ENCODE measurements around the gene DYNLT4.
"Not testable (repeated sequence)": the region's sequence is repeated elsewhere in the genome, so short reads cannot be mapped to it uniquely, and the experiment has no call there.

Gene DYNLT4

DNA sequence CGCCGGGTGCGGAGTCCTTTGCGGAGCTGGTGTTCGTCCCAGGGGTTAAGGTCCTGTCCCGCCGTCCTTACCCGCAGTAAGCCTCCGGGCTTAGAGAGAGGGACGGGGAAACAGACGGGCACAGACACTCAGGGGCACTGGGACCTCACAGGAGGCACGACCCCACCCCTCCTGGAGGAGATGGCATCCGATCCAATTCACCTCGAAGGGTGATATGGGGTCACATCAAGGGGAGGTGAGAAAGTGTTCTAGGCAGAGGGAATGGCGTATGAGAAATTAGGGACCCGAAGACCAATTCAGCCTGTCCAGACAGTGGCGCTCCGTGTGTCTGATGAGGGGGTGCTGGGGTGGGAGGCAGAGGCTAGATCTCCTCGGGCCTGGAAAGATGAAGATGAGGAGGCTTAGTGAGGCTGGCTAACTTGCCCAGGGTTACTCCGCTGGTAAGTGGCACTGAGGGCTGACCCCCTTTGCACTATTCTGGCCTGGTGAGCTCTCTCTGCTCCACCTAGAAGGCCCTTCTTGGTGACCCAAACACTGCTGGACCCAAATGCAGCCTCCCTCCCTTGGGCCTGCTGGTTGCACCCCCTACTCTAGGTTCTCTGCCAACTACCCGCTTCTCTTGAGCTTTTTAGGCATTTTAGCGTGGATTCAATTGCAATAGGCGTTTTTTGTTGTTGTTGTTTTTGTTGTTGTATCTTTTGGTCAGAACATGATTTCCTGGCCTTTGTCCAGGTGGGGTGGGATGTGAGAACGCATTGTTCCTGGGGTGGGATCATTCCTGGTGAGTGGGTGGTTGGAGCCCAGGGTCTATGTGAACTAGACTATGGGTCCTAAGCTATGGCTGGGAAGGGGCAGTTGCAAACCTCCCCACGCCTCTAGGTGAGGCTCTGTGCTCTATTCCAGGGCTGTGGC, 13.4 kb upstream of the DYNLT4 start:
- H3K27me3 ChIP-seq (ENCODE audit: control insufficient read depth in 5 of 5, insufficient read depth in 4 of 5, low read length in 5 of 5), result no peaks in the 10 kb centered on the region
- H3K9ac ChIP-seq (ENCODE audit: low read length in 5 of 5), result peak overlapping the region; percentile 69 to 97 (median 79)
- no peaks in the 10 kb centered on the region for H3K9me3 ChIP-seq (ENCODE audit: control insufficient read depth in 5 of 5, low read length in 5 of 5)
- H3K4me3 ChIP-seq (ENCODE audit: low read depth in 1 of 5, low read length in 5 of 5), result peak overlapping the region; percentile 75 to 94 (median 81)
- peaks cover 3 to 23% (median 19%) of the 10 kb centered on the region in 5 donors for H3K4me1 ChIP-seq (ENCODE audit: control insufficient read depth in 5 of 5, insufficient read depth in 5 of 5, low read length in 5 of 5)
- peak overlapping the region; percentile 73 for H3K27ac ChIP-seq (ENCODE audit: low read depth, low read length)
- peaks cover 0 to 4% (median 0%) of the 10 kb centered on the region in 5 donors for H3K36me3 ChIP-seq (ENCODE audit: control insufficient read depth in 5 of 5, insufficient read depth in 5 of 5, low read length in 5 of 5)

DNA sequence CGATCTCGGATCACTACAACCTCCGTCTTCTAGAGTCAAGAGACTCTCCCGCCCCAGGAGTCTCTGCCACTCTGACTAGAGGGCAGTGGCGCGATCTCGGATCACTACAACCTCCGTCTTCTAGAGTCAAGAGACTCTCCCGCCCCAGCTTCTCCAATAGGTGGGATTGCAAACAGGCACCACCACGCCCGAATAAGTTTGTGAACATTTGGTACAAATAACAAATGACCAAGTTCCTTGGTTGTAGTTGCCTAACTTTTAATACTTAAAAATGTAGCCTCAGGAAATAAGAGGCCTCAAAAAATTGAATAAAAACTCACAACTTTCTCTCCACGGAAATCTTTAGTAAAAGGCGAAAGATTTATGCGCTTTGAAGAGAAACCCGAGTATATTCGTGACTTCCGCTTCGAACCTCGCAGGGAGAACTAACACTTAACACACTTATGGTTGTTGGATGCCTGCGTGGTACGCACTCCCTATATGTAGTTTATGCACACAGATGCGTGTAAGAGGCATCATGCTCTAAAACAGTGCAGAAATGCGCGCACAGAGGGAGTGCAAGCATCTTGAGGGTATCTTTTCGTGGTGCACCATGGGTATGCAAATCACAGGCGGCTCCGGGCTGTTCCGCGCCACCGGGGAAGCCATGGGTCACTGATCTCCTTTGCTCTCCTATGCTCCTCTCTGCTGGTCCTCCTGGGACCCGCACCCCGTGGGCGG, 12.6 kb upstream of the DYNLT4 start:
- Histone ChIP-seq H3K9ac (ENCODE audit: low read length in 5 of 5) (peak overlapping the region; percentile 69 to 97 (median 79)), H3K36me3 (ENCODE audit: control insufficient read depth in 5 of 5, insufficient read depth in 5 of 5, low read length in 5 of 5) (peaks cover 0 to 7% (median 2%) of the 10 kb centered on the region in 5 donors), H3K27me3 (ENCODE audit: control insufficient read depth in 5 of 5, insufficient read depth in 4 of 5, low read length in 5 of 5) (no peaks in the 10 kb centered on the region), H3K4me1 (ENCODE audit: control insufficient read depth in 5 of 5, insufficient read depth in 5 of 5, low read length in 5 of 5) (peaks cover 3 to 23% (median 19%) of the 10 kb centered on the region in 5 donors), H3K27ac (ENCODE audit: low read depth, low read length) (peak overlapping the region; percentile 73), H3K9me3 (ENCODE audit: control insufficient read depth in 5 of 5, low read length in 5 of 5) (no peaks in the 10 kb centered on the region), H3K4me3 (ENCODE audit: low read depth in 1 of 5, low read length in 5 of 5) (peak overlapping the region; percentile 75 to 94 (median 81))

DNA sequence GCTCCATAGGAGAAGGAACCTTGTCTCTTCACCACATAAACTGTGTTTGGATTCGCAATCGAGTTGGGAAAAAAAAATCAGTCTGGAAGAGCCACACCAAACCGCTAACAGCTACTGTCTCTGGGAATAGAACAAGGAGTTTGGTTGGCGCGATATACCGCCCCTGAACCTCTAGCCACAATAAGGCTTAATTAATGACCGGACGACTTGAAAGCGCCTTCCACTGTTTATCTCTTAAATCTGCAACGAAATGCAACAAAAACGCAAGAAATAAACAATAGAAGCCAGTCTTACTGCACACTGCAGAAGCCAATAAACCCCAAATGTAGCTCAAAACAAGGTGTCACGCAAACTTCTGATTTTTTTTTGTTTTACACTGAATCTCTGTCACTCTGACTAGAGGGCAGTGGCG, 12.1 kb upstream of the DYNLT4 start:
- peak overlapping the region; percentile 58 to 94 (median 75) for H3K4me3 ChIP-seq (ENCODE audit: low read depth in 1 of 5, low read length in 5 of 5)
- peaks cover 3 to 23% (median 20%) of the 10 kb centered on the region in 5 donors for H3K4me1 ChIP-seq (ENCODE audit: control insufficient read depth in 5 of 5, insufficient read depth in 5 of 5, low read length in 5 of 5)
- H3K27me3 ChIP-seq (ENCODE audit: control insufficient read depth in 5 of 5, insufficient read depth in 4 of 5, low read length in 5 of 5), result no peaks in the 10 kb centered on the region
- peak overlapping the region; percentile 73 for H3K27ac ChIP-seq (ENCODE audit: low read depth, low read length)
- H3K9me3 ChIP-seq (ENCODE audit: control insufficient read depth in 5 of 5, low read length in 5 of 5), result no peaks in the 10 kb centered on the region
- H3K9ac ChIP-seq (ENCODE audit: low read length in 5 of 5), result peak overlapping the region in 4 of 5 donors; percentile 58 to 97 (median 70)
- peaks cover 0 to 7% (median 2%) of the 10 kb centered on the region in 5 donors for H3K36me3 ChIP-seq (ENCODE audit: control insufficient read depth in 5 of 5, insufficient read depth in 5 of 5, low read length in 5 of 5)

DNA sequence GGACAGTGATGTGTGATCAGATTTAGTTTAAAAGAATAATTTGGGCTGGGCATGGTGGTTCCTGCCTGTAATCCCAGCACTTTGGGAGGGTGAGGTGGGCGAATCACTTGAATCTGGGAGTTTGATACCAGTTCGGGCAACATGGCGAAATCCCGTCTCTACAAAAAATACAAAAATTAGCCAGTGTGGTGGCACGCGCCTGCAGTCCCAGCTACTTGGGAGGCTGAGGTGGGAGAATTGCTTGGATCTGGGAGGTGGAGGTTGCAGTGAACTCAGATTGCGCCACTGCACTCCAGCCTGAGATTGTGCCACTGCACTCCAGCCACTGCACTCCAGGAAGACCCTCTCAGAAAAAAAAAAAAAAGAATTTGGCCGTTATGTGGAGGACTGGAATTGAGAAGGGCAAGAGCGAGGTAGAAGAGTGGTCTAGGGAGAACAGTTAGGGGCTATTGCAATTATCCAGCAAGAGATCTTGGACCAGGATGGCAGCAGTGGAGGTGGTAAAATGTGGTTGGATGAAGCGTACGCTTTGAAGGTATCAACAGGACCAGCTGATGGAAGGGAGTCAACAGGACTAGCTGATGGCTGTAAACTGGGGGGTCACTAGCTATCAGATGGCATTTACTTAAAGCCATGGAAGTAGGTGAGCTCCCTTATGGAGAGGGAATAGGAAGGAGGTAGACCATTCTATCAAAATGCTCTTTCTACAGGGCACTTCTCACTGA, 10.8 kb upstream of the DYNLT4 start:
- no peaks in the 10 kb centered on the region for H3K27me3 ChIP-seq (ENCODE audit: control insufficient read depth in 5 of 5, insufficient read depth in 4 of 5, low read length in 5 of 5)
- H3K4me3 ChIP-seq (ENCODE audit: low read depth in 1 of 5, low read length in 5 of 5), result no peak overlapping the region
- H3K36me3 ChIP-seq (ENCODE audit: control insufficient read depth in 5 of 5, insufficient read depth in 5 of 5, low read length in 5 of 5), result peaks cover 0 to 7% (median 2%) of the 10 kb centered on the region in 5 donors
- no peaks in the 10 kb centered on the region for H3K9me3 ChIP-seq (ENCODE audit: control insufficient read depth in 5 of 5, low read length in 5 of 5)
- no peak overlapping the region for H3K9ac ChIP-seq (ENCODE audit: low read length in 5 of 5)
- H3K27ac ChIP-seq (ENCODE audit: low read depth, low read length), result no peak overlapping the region
- H3K4me1 ChIP-seq (ENCODE audit: control insufficient read depth in 5 of 5, insufficient read depth in 5 of 5, low read length in 5 of 5), result peaks cover 3 to 34% (median 30%) of the 10 kb centered on the region in 5 donors

DNA sequence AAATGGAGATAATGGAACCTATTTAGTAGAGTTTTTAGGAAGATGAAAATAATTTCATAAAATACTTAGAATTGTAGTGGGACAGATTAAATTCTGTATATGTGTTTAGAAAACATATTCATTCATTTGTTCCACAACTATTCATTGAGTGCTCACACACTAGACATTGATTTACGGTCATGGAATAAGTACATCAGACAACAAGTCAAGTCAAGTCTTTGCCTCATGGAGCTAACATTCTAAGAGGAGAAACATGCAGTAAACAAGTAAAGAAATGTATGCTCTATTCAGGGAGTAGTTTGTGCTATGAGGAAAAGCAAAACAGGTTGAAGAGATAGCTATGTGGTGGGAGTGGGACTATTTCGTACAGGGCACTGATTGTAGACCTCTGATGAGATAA, 10.2 kb upstream of the DYNLT4 start:
- Histone ChIP-seq H3K36me3 (ENCODE audit: control insufficient read depth in 5 of 5, insufficient read depth in 5 of 5, low read length in 5 of 5) (peaks cover 0 to 7% (median 2%) of the 10 kb centered on the region in 5 donors), H3K9ac (ENCODE audit: low read length in 5 of 5) (no peak overlapping the region), H3K27ac (ENCODE audit: low read depth, low read length) (no peak overlapping the region), H3K4me1 (ENCODE audit: control insufficient read depth in 5 of 5, insufficient read depth in 5 of 5, low read length in 5 of 5) (peaks cover 3 to 37% (median 31%) of the 10 kb centered on the region in 5 donors), H3K4me3 (ENCODE audit: low read depth in 1 of 5, low read length in 5 of 5) (no peak overlapping the region), H3K27me3 (ENCODE audit: control insufficient read depth in 5 of 5, insufficient read depth in 4 of 5, low read length in 5 of 5) (no peaks in the 10 kb centered on the region), H3K9me3 (ENCODE audit: control insufficient read depth in 5 of 5, low read length in 5 of 5) (no peaks in the 10 kb centered on the region)

DNA sequence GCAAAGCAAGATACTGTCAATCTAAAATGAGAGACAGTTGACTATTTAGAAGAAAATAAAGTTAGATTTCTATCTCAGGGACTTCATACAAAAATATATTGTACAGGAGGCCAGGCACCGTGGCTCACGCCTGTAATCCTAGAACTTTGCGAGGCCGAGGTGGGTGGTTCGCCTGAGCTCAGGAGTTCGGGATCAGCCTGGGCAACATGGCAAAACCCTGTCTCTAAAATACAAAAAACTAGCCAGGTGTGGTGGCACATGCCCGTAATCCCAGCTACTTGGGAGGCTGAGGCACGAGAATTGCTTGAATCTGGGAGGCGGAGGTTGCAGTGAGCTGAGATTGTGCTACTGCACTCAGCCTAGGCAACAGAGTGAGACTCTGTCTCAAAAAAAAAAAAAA, 8.8 kb upstream of the DYNLT4 start:
- H3K27ac ChIP-seq (ENCODE audit: low read depth, low read length); H3K36me3 ChIP-seq (ENCODE audit: control insufficient read depth in 5 of 5, insufficient read depth in 5 of 5, low read length in 5 of 5); H3K27me3 ChIP-seq (ENCODE audit: control insufficient read depth in 5 of 5, insufficient read depth in 4 of 5, low read length in 5 of 5); H3K9me3 ChIP-seq (ENCODE audit: control insufficient read depth in 5 of 5, low read length in 5 of 5); H3K4me3 ChIP-seq (ENCODE audit: low read depth in 1 of 5, low read length in 5 of 5); H3K9ac ChIP-seq (ENCODE audit: low read length in 5 of 5): not testable (repeated sequence)
- peaks cover 3 to 47% (median 40%) of the 10 kb centered on the region in 5 donors for H3K4me1 ChIP-seq (ENCODE audit: control insufficient read depth in 5 of 5, insufficient read depth in 5 of 5, low read length in 5 of 5)

DNA sequence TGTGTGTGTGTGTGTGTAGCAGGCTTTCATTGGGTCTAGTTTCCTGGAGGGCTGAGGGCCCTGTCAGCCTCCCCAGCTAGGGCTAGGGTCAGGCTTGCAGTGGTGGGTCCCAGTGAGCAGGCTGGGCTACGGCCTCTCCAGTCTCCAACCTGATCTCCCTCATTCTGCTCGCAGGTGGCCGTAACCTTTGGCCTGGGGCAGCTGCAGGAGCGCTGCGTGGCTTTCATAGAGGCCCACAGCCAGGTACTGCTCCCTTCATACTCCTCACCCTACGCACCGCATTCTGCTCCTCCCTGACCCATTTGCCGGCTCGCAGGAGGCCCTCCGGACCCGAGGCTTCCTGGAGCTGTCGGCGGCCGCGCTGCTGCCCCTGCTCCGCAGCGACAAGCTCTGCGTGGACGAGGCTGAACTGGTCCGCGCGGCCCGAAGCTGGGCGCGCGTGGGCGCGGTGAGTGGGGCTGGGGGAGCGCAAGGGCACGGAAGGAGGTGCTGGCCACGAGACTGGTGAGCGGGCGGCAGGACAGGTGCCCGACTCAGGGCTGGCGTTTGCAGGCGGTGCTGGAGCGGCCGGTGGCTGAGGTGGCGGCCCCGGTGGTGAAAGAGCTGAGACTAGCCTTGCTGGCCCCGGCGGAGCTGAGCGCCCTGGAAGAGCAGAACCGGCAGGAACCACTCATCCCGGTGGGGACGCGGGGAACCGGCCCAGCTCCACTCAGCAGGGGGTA, 5.8 kb upstream of the DYNLT4 start:
- peaks cover 0 to 7% (median 2%) of the 10 kb centered on the region in 5 donors for H3K36me3 ChIP-seq (ENCODE audit: control insufficient read depth in 5 of 5, insufficient read depth in 5 of 5, low read length in 5 of 5)
- peak overlapping the region in 4 of 5 donors; percentile 57 to 69 (median 67) for H3K4me3 ChIP-seq (ENCODE audit: low read depth in 1 of 5, low read length in 5 of 5)
- H3K27ac ChIP-seq (ENCODE audit: low read depth, low read length), result peak overlapping the region; percentile 61
- H3K4me1 ChIP-seq (ENCODE audit: control insufficient read depth in 5 of 5, insufficient read depth in 5 of 5, low read length in 5 of 5), result peaks cover 17 to 59% (median 52%) of the 10 kb centered on the region in 5 donors
- H3K9ac ChIP-seq (ENCODE audit: low read length in 5 of 5), result peak overlapping the region in 2 of 5 donors; percentile 59 to 72
- no peaks in the 10 kb centered on the region for H3K9me3 ChIP-seq (ENCODE audit: control insufficient read depth in 5 of 5, low read length in 5 of 5)
- no peaks in the 10 kb centered on the region for H3K27me3 ChIP-seq (ENCODE audit: control insufficient read depth in 5 of 5, insufficient read depth in 4 of 5, low read length in 5 of 5)

DNA sequence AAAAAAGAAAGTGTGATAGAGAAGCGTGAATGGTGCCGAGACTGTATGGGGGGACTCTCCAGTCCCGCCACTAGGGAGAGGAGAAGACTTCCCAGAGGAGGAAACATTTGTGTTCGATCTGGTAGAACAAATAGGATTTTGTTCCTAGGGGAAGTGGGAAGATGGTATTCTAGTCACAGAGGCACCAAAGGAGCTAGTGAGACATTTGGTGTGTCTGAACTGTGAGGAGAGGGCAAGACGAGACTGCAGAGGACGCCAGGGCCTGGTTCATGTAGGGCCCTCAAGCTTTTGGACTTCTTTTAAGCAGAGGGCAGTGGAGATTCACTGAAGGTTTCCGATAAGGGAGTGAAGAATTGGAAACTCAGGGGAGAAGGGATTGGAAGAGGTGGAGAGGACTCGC, 4.1 kb upstream of the DYNLT4 start:
- no peaks in the 10 kb centered on the region for H3K9me3 ChIP-seq (ENCODE audit: control insufficient read depth in 5 of 5, low read length in 5 of 5)
- no peak overlapping the region for H3K4me3 ChIP-seq (ENCODE audit: low read depth in 1 of 5, low read length in 5 of 5)
- H3K36me3 ChIP-seq (ENCODE audit: control insufficient read depth in 5 of 5, insufficient read depth in 5 of 5, low read length in 5 of 5), result peaks cover 0 to 12% (median 7%) of the 10 kb centered on the region in 5 donors
- no peaks in the 10 kb centered on the region for H3K27me3 ChIP-seq (ENCODE audit: control insufficient read depth in 5 of 5, insufficient read depth in 4 of 5, low read length in 5 of 5)
- H3K4me1 ChIP-seq (ENCODE audit: control insufficient read depth in 5 of 5, insufficient read depth in 5 of 5, low read length in 5 of 5), result peaks cover 29 to 77% (median 69%) of the 10 kb centered on the region in 5 donors
- peak overlapping the region in 1 of 5 donors; percentile 27 for H3K9ac ChIP-seq (ENCODE audit: low read length in 5 of 5)
- H3K27ac ChIP-seq (ENCODE audit: low read depth, low read length), result peak overlapping the region; percentile 97

DNA sequence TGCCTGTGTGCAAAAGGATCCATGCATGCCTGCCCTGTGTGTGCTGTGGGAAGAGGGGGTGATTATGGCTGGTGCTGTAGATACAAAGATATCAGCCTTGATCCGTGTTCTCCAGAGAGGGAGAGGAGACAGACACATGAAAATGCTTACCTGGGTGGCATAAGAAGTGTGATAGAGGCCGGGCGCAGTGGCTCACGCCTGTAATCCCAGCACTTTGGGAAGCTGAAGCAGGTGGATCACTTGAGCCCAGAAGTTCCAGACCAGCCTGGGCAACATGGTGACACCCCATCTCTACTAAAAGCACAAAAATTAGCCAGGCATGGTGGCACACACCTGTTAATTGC, 3.6 kb upstream of the DYNLT4 start:
- H3K4me1 ChIP-seq (ENCODE audit: control insufficient read depth in 5 of 5, insufficient read depth in 5 of 5, low read length in 5 of 5), result peaks cover 29 to 82% (median 71%) of the 10 kb centered on the region in 5 donors

More for the DNA sequence above, 3.6 kb upstream of the DYNLT4 start:
- Histone ChIP-seq H3K9ac (ENCODE audit: low read length in 5 of 5) (peak overlapping the region in 1 of 5 donors; percentile 91), H3K4me3 (ENCODE audit: low read depth in 1 of 5, low read length in 5 of 5) (peak overlapping the region in 1 of 5 donors; percentile 55), H3K36me3 (ENCODE audit: control insufficient read depth in 5 of 5, insufficient read depth in 5 of 5, low read length in 5 of 5) (peaks cover 0 to 14% (median 10%) of the 10 kb centered on the region in 5 donors), H3K27ac (ENCODE audit: low read depth, low read length) (peak overlapping the region; percentile 97)
- H3K9me3 ChIP-seq (ENCODE audit: control insufficient read depth in 5 of 5, low read length in 5 of 5); H3K27me3 ChIP-seq (ENCODE audit: control insufficient read depth in 5 of 5, insufficient read depth in 4 of 5, low read length in 5 of 5): not testable (repeated sequence)
